Coronary artery (tissue), 2 donors: ENCODE results near the gene ZBTB7C.

Experiments used
- DNase-seq: peaks from one replicate; pipeline ENCODE4 v3.0.0-alpha.2; 2017; ENCODE audit warnings: low spot score
- H3K27ac ChIP-seq, 2 donors: fragments of 200-600 bp; sonication (generic); one replicate each; pipeline ENCODE4 v1.5.1; 2016 to 2019
- H3K4me3 ChIP-seq: fragments of 200-600 bp; sonication (generic); 2 replicates; pipeline ENCODE4 v1.5.1; 2016; ENCODE audit warnings: mild to moderate bottlenecking, moderate library complexity
- TF ChIP-seq, protein P1 (sequence below): fragments of 200-600 bp; sonication (generic); IDR thresholded peaks from one replicate; pipeline ENCODE4 v1.5.1; 2019; ENCODE audit warnings: antibody characterized with exemption

ZBTB7C gene

GRCh38 chr18:48181087-48181823, 227.9 kb downstream of the ZBTB7C start:
- DNase-seq: no peak
- no peak overlapping the region for H3K4me3 ChIP-seq
- no peak overlapping the region for H3K27ac ChIP-seq
- TF ChIP-seq, protein P1, sequence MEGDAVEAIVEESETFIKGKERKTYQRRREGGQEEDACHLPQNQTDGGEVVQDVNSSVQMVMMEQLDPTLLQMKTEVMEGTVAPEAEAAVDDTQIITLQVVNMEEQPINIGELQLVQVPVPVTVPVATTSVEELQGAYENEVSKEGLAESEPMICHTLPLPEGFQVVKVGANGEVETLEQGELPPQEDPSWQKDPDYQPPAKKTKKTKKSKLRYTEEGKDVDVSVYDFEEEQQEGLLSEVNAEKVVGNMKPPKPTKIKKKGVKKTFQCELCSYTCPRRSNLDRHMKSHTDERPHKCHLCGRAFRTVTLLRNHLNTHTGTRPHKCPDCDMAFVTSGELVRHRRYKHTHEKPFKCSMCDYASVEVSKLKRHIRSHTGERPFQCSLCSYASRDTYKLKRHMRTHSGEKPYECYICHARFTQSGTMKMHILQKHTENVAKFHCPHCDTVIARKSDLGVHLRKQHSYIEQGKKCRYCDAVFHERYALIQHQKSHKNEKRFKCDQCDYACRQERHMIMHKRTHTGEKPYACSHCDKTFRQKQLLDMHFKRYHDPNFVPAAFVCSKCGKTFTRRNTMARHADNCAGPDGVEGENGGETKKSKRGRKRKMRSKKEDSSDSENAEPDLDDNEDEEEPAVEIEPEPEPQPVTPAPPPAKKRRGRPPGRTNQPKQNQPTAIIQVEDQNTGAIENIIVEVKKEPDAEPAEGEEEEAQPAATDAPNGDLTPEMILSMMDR: no peak

GRCh38 chr18:48179666-48180065, 229.5 kb downstream of the ZBTB7C start:
- Histone ChIP-seq H3K4me3 (no peak overlapping the region), H3K27ac (no peak overlapping the region)
- TF ChIP-seq, protein P1: no peak
- DNase-seq: no peak

DNA sequence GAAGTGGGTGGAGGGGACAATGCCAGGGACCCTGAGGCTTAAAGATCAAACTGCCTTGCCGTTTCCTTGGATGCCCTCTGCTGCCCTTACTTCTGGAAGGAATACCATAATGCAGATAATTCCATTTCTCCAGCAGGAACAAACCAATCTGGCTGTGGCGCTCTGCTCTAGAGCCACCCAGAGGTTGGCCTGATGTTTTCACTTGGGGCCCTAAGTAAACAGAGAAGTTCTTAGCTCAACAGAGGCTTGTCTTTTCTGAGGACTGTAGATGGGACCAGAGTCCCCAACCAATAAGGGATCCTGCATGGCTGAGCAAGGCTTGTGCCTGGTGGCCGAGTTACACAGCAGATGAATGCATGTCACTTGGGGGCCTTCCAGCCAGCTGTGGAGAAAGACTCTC, 230.2 kb downstream of the ZBTB7C start:
- H3K27ac ChIP-seq: no peak overlapping the region
- TF ChIP-seq, protein P1: no peak
- no peak for DNase-seq
- H3K4me3 ChIP-seq: no peak overlapping the region

DNA sequence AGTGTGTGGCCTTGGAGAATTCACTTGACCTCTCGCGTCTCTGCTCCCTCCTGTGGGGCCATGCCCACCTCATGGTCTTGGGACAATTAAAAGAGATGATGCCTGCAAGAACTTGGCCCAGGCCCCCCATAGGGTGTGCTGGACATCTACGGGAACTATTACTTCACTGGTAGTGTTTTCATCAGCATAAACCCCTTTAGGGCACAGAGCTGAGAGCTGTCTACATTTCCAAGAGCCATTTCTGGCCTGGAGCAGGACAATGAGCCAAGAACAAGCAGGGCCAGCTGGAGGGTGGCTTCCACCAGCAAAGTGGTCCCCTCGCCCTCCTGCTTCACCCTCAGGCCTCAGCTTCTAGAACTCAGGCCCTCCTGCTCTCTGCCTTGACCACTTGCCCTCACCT, 232.3 kb downstream of the ZBTB7C start:
- no peak overlapping the region for H3K4me3 ChIP-seq
- no peak for DNase-seq
- TF ChIP-seq, protein P1: no peak

GRCh38 chr18:48173557-48173956, 235.6 kb downstream of the ZBTB7C start:
- TF ChIP-seq, protein P1: no peak
- no peak overlapping the region for H3K27ac ChIP-seq
- no peak overlapping the region for H3K4me3 ChIP-seq
- DNase-seq: no peak

More for the DNA sequence above, 232.3 kb downstream of the ZBTB7C start:
- no peak overlapping the region for H3K27ac ChIP-seq

DNA sequence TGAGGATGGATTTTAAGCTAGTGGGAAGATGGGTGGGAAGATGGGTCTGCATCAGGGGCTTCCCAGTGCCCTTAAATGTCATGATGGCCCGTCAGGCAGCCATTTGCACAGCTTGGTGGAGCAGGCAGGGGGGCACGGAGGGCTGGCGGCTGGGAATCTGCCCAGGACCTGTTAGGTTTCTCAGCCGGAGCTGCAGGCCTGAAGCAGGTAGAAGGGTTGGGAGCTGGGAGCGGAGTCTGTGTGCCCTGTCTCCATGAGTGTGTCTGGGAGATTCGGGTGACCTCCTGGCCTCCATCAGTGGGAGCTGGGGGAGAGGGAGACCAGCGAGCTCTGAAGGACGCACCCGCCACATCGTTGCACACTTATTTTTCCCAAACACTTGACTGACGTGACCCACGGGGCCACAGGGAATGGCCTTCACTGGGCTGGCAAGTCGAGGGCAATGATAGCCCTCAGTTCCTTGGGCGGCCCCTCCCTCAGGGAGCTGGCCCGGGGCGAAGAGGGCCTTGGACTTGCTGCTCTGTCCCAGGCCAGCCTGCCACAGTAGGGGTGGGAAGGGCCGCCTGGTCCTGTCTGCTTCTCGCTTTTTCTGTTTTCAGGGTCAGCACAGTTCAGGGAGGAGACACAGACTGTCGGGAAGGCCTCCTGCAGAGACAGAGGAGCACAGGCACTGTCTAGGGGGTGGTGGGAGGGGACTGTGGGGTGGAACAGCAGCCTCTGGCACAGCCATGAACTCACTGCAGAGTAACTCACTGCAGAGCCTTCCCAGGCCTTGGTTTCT, 236.8 kb downstream of the ZBTB7C start:
- DNase-seq: no peak
- Histone ChIP-seq H3K27ac (no peak overlapping the region), H3K4me3 (no peak overlapping the region)
- TF ChIP-seq, protein P1: no peak
